ENCODE data around the gene TMEM259.
A peak's percentile ranks its signal among the peaks of the same experiment; 100 is the strongest.

Gene TMEM259

DNA sequence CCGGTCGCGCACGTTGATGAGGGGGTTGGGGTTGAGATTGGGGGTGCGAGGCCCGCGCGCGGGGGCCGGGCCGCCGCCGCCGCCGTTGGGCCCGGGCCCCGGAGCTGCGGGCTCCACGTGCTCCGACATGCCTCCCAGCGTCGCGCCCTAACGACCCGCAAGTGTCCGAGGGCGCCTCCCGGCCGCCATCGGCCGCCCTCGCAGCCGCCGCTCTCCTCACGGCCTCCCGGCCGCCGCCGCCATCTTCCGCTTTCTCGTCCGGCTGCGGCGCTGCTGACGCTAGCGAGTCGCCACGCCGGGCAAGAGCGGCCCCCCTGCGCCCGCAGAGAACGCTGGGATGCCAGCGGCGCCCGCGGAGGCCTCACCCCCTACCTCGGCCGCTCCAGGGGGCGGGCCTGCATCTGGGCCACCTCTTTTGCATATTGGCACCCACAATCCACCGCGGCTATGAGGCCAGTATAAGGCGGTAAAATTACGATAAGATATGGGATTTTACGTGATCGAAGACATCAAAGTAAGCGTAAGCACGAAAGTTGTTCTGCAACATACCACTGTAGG, at the start of gene TMEM259:
TSS of gene TMEM259 (minus strand) at position 256 of the 558 bp plus-strand sequence. CDS start at position 129, 127 bp downstream.
- H3K4me3 ChIP-seq (ENCODE audit: low read depth, low read length), result peak within 1 kb of the TSS; percentile 95
- DNase-seq (ENCODE audit: low read depth, low spot score), result peak; percentile 98
- in situ Hi-C loops (cut with HindIII; ENCODE audit: low sequenced_read_pairs), result no loop called here
- TF ChIP-seq, protein P1, sequence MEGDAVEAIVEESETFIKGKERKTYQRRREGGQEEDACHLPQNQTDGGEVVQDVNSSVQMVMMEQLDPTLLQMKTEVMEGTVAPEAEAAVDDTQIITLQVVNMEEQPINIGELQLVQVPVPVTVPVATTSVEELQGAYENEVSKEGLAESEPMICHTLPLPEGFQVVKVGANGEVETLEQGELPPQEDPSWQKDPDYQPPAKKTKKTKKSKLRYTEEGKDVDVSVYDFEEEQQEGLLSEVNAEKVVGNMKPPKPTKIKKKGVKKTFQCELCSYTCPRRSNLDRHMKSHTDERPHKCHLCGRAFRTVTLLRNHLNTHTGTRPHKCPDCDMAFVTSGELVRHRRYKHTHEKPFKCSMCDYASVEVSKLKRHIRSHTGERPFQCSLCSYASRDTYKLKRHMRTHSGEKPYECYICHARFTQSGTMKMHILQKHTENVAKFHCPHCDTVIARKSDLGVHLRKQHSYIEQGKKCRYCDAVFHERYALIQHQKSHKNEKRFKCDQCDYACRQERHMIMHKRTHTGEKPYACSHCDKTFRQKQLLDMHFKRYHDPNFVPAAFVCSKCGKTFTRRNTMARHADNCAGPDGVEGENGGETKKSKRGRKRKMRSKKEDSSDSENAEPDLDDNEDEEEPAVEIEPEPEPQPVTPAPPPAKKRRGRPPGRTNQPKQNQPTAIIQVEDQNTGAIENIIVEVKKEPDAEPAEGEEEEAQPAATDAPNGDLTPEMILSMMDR (IDR thresholded peaks at IDR 0.05; ENCODE audit: low read depth, low read length), result no peak

DNA sequence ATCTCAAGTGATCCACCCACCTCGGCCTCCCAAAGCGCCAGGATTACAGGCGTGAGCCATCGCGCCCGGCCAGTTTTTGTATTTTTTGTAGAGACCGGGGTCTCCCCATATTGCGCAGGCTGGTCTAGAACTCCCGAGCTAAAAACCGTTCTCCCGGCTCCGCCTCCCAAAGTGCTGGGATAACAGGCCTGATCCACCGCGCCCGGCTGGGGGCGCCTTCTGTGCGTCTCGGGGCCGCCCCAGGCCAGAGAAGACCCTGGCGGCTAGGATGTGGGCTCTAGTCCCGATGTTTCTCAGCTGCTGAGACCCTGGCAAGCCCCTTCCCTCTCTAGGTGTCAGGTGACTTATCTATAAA, 49.6 kb upstream of the TMEM259 start:
- TF ChIP-seq, protein P1 (IDR thresholded peaks at IDR 0.05; ENCODE audit: low read depth, low read length), result peak; percentile 30
- no peak overlapping the region for H3K4me3 ChIP-seq (ENCODE audit: low read depth, low read length)
- DNase-seq (ENCODE audit: low read depth, low spot score), result no peak
- in situ Hi-C loops (cut with HindIII; ENCODE audit: low sequenced_read_pairs), result no loop called here

DNA sequence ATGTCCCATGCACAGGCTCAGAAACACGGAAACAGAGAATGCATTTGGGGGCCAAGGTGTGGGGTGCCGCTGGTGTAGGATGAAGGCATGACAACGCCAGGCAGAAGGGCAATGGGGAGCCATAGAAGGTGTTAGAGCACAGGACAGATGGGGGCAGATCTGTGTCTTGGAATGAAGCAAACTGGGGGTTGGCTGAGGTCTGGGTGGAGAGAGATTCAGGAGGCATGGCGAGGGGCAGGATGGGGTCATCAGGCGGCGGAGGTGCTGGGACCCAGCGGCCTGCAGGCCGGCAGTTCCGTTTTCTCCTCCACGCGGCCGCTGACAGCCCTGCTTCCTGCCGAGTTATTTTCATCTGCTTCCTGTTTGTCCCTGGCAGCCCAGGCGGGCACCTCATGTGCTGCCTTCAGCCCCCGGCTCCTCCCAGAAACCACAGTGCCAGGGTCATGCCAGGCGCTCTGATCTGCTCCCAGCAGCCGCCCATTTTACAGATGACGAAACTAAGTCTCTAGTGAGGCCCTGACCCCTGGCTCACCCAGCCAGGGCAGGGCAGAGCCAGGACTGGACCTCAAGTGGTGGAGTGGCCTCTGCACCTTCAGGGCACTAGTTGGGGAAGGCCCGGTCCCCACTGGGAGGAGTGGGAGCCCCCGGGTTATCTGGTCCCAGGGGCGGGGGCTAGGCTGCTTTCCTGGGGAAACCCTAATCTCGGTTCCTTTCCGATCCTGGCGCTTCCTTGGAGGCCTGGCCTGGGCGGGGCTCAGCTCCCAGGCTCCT, 48.3 kb upstream of the TMEM259 start:
- DNase-seq (ENCODE audit: low read depth, low spot score), result no peak
- TF ChIP-seq, protein P1 (IDR thresholded peaks at IDR 0.05; ENCODE audit: low read depth, low read length), result no peak
- in situ Hi-C loops (cut with HindIII; ENCODE audit: low sequenced_read_pairs), result no loop called here
- no peak overlapping the region for H3K4me3 ChIP-seq (ENCODE audit: low read depth, low read length)

DNA sequence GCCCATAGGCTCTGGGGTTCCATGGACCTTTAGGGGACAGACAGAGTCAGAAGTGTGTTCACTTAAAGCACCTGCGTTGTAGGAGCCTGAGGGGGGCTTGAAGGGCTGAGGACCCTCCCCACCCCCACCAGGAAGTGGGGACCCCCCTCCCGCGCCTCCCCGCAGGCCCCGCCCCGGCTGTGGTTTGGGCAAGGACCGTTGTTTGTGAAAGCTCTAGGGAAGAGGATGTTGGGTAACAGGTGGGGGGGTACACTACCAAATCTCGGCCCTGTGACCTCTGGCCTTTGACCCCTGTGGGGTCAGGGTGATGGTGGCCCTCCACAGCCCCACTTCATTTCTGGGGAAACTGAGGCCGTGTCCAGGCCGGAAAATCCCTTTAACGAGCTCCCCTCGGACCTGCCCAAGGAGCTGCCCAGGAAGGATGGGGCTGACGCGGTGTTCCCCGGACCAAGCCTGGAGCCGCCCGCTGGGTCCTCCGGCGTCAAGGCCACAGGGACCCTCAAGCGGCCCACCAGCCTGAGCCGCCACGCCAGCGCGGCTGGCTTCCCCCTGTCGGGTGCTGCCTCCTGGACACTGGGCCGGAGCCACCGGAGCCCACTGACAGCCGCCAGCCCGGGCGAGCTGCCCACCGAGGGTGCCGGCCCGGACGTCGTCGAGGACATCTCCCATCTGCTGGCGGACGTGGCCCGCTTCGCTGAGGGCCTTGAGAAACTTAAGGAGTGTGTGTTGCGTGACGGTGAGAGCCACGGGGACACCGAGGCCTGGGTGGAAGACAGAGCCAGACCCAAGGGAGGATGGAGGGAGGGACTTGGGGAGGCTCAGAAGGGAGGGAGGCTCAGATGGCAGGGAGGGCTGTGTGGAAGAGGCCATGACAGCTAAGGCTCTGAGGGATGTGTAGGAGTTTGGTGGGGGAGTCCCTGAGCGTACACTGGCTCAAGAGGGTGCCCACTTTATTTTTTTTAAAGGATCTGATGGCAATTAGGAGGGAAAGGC, 47.4 kb upstream of the TMEM259 start:
- TF ChIP-seq, protein P1 (IDR thresholded peaks at IDR 0.05; ENCODE audit: low read depth, low read length), result no peak
- in situ Hi-C loops (cut with HindIII; ENCODE audit: low sequenced_read_pairs), result no loop called here
- no peak for DNase-seq (ENCODE audit: low read depth, low spot score)
- H3K4me3 ChIP-seq (ENCODE audit: low read depth, low read length), result no peak overlapping the region

DNA sequence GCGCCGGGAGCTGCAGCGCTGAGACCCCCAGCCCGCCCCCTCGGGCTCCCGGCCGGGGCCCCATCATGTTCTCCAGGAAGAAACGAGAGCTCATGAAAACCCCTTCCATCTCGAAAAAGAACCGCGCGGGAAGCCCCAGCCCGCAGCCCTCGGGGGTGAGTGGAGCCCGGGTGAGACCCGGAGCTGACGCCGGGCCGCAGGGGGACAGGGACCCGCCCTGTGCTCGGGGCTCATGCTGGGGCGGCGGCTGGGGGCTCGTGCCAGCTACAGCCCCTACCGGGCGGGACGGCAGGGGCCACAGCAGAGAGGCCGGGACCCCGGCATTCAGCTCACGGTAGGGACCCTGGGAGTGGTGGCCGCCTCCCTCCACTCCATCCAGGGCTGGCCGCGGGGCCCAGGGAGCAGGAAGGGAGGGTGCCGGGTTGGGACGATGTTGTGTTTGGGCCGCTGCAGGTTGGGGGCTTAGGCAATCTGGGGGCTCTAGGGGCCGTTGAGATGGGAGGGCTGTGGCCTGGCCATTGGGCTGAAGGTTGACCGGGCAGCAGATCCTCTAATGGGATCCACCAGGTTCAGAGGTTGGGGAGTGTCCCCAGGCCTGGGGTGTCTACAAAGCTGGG, 46.5 kb upstream of the TMEM259 start:
- in situ Hi-C loops (cut with HindIII; ENCODE audit: low sequenced_read_pairs), result no loop called here
- DNase-seq (ENCODE audit: low read depth, low spot score), result no peak
- TF ChIP-seq, protein P1 (IDR thresholded peaks at IDR 0.05; ENCODE audit: low read depth, low read length), result no peak
- peak overlapping the region; percentile 5 for H3K4me3 ChIP-seq (ENCODE audit: low read depth, low read length)

Measured in astrocyte of the spinal cord (primary cell).